Effector memory CD8-positive, alpha-beta T cell (primary cell): ENCODE results near the gene PIN1.
"Not testable (repeated sequence)": the region's sequence is repeated elsewhere in the genome, so short reads cannot be mapped to it uniquely, and the experiment has no call there.

Source experiments
- ATAC-seq: fragments of 150-1000 bp; cut with Tn5 transposase; replicated peaks from 2 replicates; pipeline ENCODE4 v1.10.0; 2021; ENCODE audit warnings: mild to moderate bottlenecking, moderate library complexity
- DNase-seq, 3 experiments: peaks; one replicate each; pipeline ENCODE4 v3.0.0; 2021
- H3K27ac Mint-ChIP-seq, 2 donors: one replicate each; pipeline ENCODE4 v1.8.0; 2022; ENCODE audit warnings: mild to moderate bottlenecking in 2 of 2, mixed read lengths in 2 of 2, moderate library complexity in 2 of 2
- H3K27me3 Mint-ChIP-seq, 2 donors: one replicate each; pipeline ENCODE4 v1.8.0; 2022; ENCODE audit warnings: mixed read lengths in 2 of 2
- H3K36me3 Mint-ChIP-seq: one replicate; pipeline ENCODE4 v1.8.0; 2022; ENCODE audit warnings: mild to moderate bottlenecking, moderate library complexity, mixed read lengths; ENCODE audit not compliant: insufficient read depth
- H3K4me1 Mint-ChIP-seq, 2 donors: one replicate each; pipeline ENCODE4 v1.8.0; 2022; ENCODE audit warnings: low read depth in 2 of 2, mixed read lengths in 2 of 2
- H3K4me3 Mint-ChIP-seq, 2 donors: one replicate each; pipeline ENCODE4 v1.8.0; 2022; ENCODE audit warnings: mild to moderate bottlenecking in 2 of 2, mixed read lengths in 2 of 2, moderate library complexity in 2 of 2
- H3K9me3 Mint-ChIP-seq, 2 donors: one replicate each; pipeline ENCODE4 v1.8.0; 2022; ENCODE audit warnings: mixed read lengths in 2 of 2

Gene PIN1

GRCh38 chr19:9796113-9796773, 38.9 kb upstream of the PIN1 start:
- H3K9me3 Mint-ChIP-seq: no peaks in the 10 kb centered on the region
- ATAC-seq (peak; percentile 60), DNase-seq (peak; percentile 82 to 87 (median 82))
- peaks cover 15% of the 10 kb centered on the region for H3K36me3 Mint-ChIP-seq
- no peak overlapping the region for H3K4me3 Mint-ChIP-seq
- peaks cover 16 to 33% of the 10 kb centered on the region in 2 donors for H3K4me1 Mint-ChIP-seq
- no peak overlapping the region for H3K27ac Mint-ChIP-seq
- no peaks in the 10 kb centered on the region for H3K27me3 Mint-ChIP-seq

GRCh38 chr19:9797871-9798270, 37.2 kb upstream of the PIN1 start:
- Mint-ChIP-seq H3K4me3 (no peak overlapping the region), H3K27ac (no peak overlapping the region), H3K36me3 (peaks cover 7% of the 10 kb centered on the region), H3K9me3 (no peaks in the 10 kb centered on the region), H3K27me3 (no peaks in the 10 kb centered on the region), H3K4me1 (peaks cover 13 to 24% of the 10 kb centered on the region in 2 donors)
- DNase-seq (no peak), ATAC-seq (no peak)

- peaks cover 7 to 18% of the 10 kb centered on the region in 2 donors for H3K4me1 Mint-ChIP-seq
- H3K4me3 Mint-ChIP-seq: no peak overlapping the region
- H3K27me3 Mint-ChIP-seq: no peaks in the 10 kb centered on the region
- H3K9me3 Mint-ChIP-seq: no peaks in the 10 kb centered on the region
- H3K36me3 Mint-ChIP-seq: peaks cover 3% of the 10 kb centered on the region
- no peak for ATAC-seq
- no peak for DNase-seq
- peak overlapping the region in 1 of 2 donors; percentile 1 for H3K27ac Mint-ChIP-seq
These were observed 36.0 kb upstream of the PIN1 start for GRCh38 chr19:9799162-9799561.

GRCh38 chr19:9801976-9802375, 33.1 kb upstream of the PIN1 start:
- no peak overlapping the region for H3K4me3 Mint-ChIP-seq
- no peak overlapping the region for H3K27ac Mint-ChIP-seq
- H3K4me1 Mint-ChIP-seq: peaks cover 5 to 9% of the 10 kb centered on the region in 2 donors
- no peaks in the 10 kb centered on the region for H3K9me3 Mint-ChIP-seq
- H3K36me3 Mint-ChIP-seq: no peaks in the 10 kb centered on the region
- no peak for ATAC-seq
- H3K27me3 Mint-ChIP-seq: no peaks in the 10 kb centered on the region
- DNase-seq: no peak

- Mint-ChIP-seq H3K9me3 (no peaks in the 10 kb centered on the region), H3K27ac (peak overlapping the region; percentile 13 to 75), H3K4me1 (peaks cover 12 to 15% of the 10 kb centered on the region in 2 donors), H3K4me3 (no peak overlapping the region), H3K27me3 (no peaks in the 10 kb centered on the region), H3K36me3 (peaks cover 13% of the 10 kb centered on the region)
- ATAC-seq: no peak
- DNase-seq: no peak
These were observed 28.3 kb upstream of the PIN1 start for GRCh38 chr19:9806803-9807202.

- ATAC-seq (peak; percentile 96), DNase-seq (peak in 2 of 3 experiments; percentile 24 to 44)
These were observed 26.0 kb upstream of the PIN1 start for GRCh38 chr19:9808855-9809824.

GRCh38 chr19:9811139-9811538, 24.0 kb upstream of the PIN1 start:
- Mint-ChIP-seq H3K36me3 (peaks cover 34% of the 10 kb centered on the region), H3K4me1 (peaks cover 16 to 24% of the 10 kb centered on the region in 2 donors), H3K27ac (no peak overlapping the region), H3K27me3 (no peaks in the 10 kb centered on the region), H3K4me3 (no peak overlapping the region), H3K9me3 (no peaks in the 10 kb centered on the region)
- ATAC-seq: no peak
- no peak for DNase-seq

More at GRCh38 chr19:9808855-9809824, 26.0 kb upstream of the PIN1 start:
- H3K9me3 Mint-ChIP-seq: no peaks in the 10 kb centered on the region
- no peaks in the 10 kb centered on the region for H3K27me3 Mint-ChIP-seq
- peak overlapping the region; percentile 36 to 72 for H3K27ac Mint-ChIP-seq
- H3K36me3 Mint-ChIP-seq: peaks cover 31% of the 10 kb centered on the region
- peaks cover 16 to 18% of the 10 kb centered on the region in 2 donors for H3K4me1 Mint-ChIP-seq
- H3K4me3 Mint-ChIP-seq: peak overlapping the region; percentile 7 to 46

- Mint-ChIP-seq H3K27me3 (no peaks in the 10 kb centered on the region), H3K9me3 (no peaks in the 10 kb centered on the region), H3K36me3 (peaks cover 26% of the 10 kb centered on the region), H3K27ac (peak overlapping the region; percentile 81 to 94), H3K4me1 (peaks cover 22 to 24% of the 10 kb centered on the region in 2 donors), H3K4me3 (peak overlapping the region; percentile 89 to 90)
- DNase-seq: no peak
- ATAC-seq: no peak
These were observed 16.9 kb upstream of the PIN1 start for GRCh38 chr19:9818175-9818733.

GRCh38 chr19:9818734-9819595, 16.2 kb upstream of the PIN1 start, which contains the start of gene FBXL12:
Gene FBXL12, minus strand, starts transcription at chr19:9819079. Its CDS starts 266 bp downstream, at chr19:9818813.
- peak; percentile 100 for DNase-seq

GRCh38 chr19:9819596-9819909, 15.6 kb upstream of the PIN1 start:
- Mint-ChIP-seq H3K27me3 (no peaks in the 10 kb centered on the region), H3K4me1 (peaks cover 18 to 21% of the 10 kb centered on the region in 2 donors), H3K27ac (peak overlapping the region; percentile 81 to 94), H3K4me3 (peak overlapping the region; percentile 89 to 90), H3K9me3 (no peaks in the 10 kb centered on the region), H3K36me3 (peaks cover 21% of the 10 kb centered on the region)
- DNase-seq (no peak), ATAC-seq (no peak)

More at GRCh38 chr19:9818734-9819595, 16.2 kb upstream of the PIN1 start, which contains the start of gene FBXL12:
- peaks cover 20 to 22% of the 10 kb centered on the region in 2 donors for H3K4me1 Mint-ChIP-seq
- H3K27ac Mint-ChIP-seq: peak within 1 kb of the TSS; percentile 81 to 94
- no peaks in the 10 kb centered on the region for H3K27me3 Mint-ChIP-seq
- peak; percentile 87 for ATAC-seq
- H3K36me3 Mint-ChIP-seq: peaks cover 20% of the 10 kb centered on the region
- no peaks in the 10 kb centered on the region for H3K9me3 Mint-ChIP-seq
- peak within 1 kb of the TSS; percentile 89 to 90 for H3K4me3 Mint-ChIP-seq

- not testable (repeated sequence) for H3K27me3 Mint-ChIP-seq
- H3K4me3 Mint-ChIP-seq: peak overlapping the region; percentile 89 to 90
These were observed 15.1 kb upstream of the PIN1 start for GRCh38 chr19:9820034-9820433.

GRCh38 chr19:9823816-9824215, 11.3 kb upstream of the PIN1 start:
- peaks cover 20 to 21% of the 10 kb centered on the region in 2 donors for H3K4me1 Mint-ChIP-seq
- peaks cover 20% of the 10 kb centered on the region for H3K36me3 Mint-ChIP-seq
- no peak for ATAC-seq
- H3K27ac Mint-ChIP-seq: no peak overlapping the region
- H3K27me3 Mint-ChIP-seq: no peaks in the 10 kb centered on the region
- no peak for DNase-seq
- H3K4me3 Mint-ChIP-seq: no peak overlapping the region
- H3K9me3 Mint-ChIP-seq: no peaks in the 10 kb centered on the region

More at GRCh38 chr19:9820034-9820433, 15.1 kb upstream of the PIN1 start:
- not testable (repeated sequence) for H3K9me3 Mint-ChIP-seq, ATAC-seq, DNase-seq
- peaks cover 18 to 19% of the 10 kb centered on the region in 2 donors for H3K4me1 Mint-ChIP-seq
- H3K27ac Mint-ChIP-seq: peak overlapping the region in 1 of 2 donors; percentile 81
- H3K36me3 Mint-ChIP-seq: peaks cover 18% of the 10 kb centered on the region
